ENCODE results near the gene LANCL1.
A peak's percentile ranks its signal among the peaks of the same experiment; 100 is the strongest.
"Not testable (repeated sequence)": the region's sequence is repeated elsewhere in the genome, so short reads cannot be mapped to it uniquely, and the experiment has no call there.

Gene LANCL1

GRCh38 chr2:210458395-210458794, 18.2 kb downstream of the LANCL1 start:
- no peak for DNase-seq

GRCh38 chr2:210456571-210456970, 20.0 kb downstream of the LANCL1 start:
- DNase-seq, result no peak

GRCh38 chr2:210454336-210454735, 22.2 kb downstream of the LANCL1 start:
- no peak for DNase-seq

GRCh38 chr2:210452194-210452593, 24.4 kb downstream of the LANCL1 start:
- DNase-seq, result no peak

- DNase-seq, result not testable (repeated sequence)
Observed at GRCh38 chr2:210450942-210451341, 25.6 kb downstream of the LANCL1 start.

GRCh38 chr2:210445732-210446131, 30.8 kb downstream of the LANCL1 start:
- DNase-seq, result peak; percentile 16

- DNase-seq, result peak; percentile 58
Observed at GRCh38 chr2:210445116-210445707, 31.3 kb downstream of the LANCL1 start.

- no peak for DNase-seq
Observed at GRCh38 chr2:210443527-210443926, 33.0 kb downstream of the LANCL1 start.

- DNase-seq, result peak; percentile 20
Observed at GRCh38 chr2:210442878-210443277, 33.7 kb downstream of the LANCL1 start.

- DNase-seq, result no peak
Observed at GRCh38 chr2:210442457-210442856, 34.1 kb downstream of the LANCL1 start.

- DNase-seq, result no peak
Observed at GRCh38 chr2:210440206-210440605, 36.4 kb downstream of the LANCL1 start.

GRCh38 chr2:210435439-210435838, 41.1 kb downstream of the LANCL1 start:
- no peak for DNase-seq

GRCh38 chr2:210432633-210433032, 43.9 kb downstream of the LANCL1 start:
- DNase-seq, result no peak

- DNase-seq, result peak; percentile 4
Observed at GRCh38 chr2:210429403-210430137, 47.0 kb downstream of the LANCL1 start.

GRCh38 chr2:210428393-210429179, 48.0 kb downstream of the LANCL1 start:
- no peak for DNase-seq

GRCh38 chr2:210427309-210427708, 49.2 kb downstream of the LANCL1 start:
- DNase-seq, result not testable (repeated sequence)

GRCh38 chr2:210422366-210422765, 54.2 kb downstream of the LANCL1 start:
- DNase-seq, result no peak

GRCh38 chr2:210421916-210422315, 54.6 kb downstream of the LANCL1 start:
- DNase-seq, result peak; percentile 70

- DNase-seq, result no peak
Observed at GRCh38 chr2:210412660-210413059, 63.9 kb downstream of the LANCL1 start.

- DNase-seq, result no peak
Observed at GRCh38 chr2:210410542-210410941, 66.0 kb downstream of the LANCL1 start.

- DNase-seq, result peak; percentile 4
Observed at GRCh38 chr2:210399440-210400041, 77.0 kb downstream of the LANCL1 start.

- DNase-seq, result no peak
Observed at GRCh38 chr2:210392469-210392881, 84.1 kb downstream of the LANCL1 start.

GRCh38 chr2:210389856-210390255, 86.7 kb downstream of the LANCL1 start:
- DNase-seq, result no peak
